ENCODE measurements around the gene TRIP10. TPM values are rescaled to one million over a fixed set of nuclear protein-coding genes. Genes with fewer than 3 reads are reported as not detected.
"Not testable (repeated sequence)": the region's sequence is repeated elsewhere in the genome, so short reads cannot be mapped to it uniquely, and the experiment has no call there.

Gene TRIP10
- total RNA-seq, 1 donor from 2014 or later: 2.9 TPM

DNA sequence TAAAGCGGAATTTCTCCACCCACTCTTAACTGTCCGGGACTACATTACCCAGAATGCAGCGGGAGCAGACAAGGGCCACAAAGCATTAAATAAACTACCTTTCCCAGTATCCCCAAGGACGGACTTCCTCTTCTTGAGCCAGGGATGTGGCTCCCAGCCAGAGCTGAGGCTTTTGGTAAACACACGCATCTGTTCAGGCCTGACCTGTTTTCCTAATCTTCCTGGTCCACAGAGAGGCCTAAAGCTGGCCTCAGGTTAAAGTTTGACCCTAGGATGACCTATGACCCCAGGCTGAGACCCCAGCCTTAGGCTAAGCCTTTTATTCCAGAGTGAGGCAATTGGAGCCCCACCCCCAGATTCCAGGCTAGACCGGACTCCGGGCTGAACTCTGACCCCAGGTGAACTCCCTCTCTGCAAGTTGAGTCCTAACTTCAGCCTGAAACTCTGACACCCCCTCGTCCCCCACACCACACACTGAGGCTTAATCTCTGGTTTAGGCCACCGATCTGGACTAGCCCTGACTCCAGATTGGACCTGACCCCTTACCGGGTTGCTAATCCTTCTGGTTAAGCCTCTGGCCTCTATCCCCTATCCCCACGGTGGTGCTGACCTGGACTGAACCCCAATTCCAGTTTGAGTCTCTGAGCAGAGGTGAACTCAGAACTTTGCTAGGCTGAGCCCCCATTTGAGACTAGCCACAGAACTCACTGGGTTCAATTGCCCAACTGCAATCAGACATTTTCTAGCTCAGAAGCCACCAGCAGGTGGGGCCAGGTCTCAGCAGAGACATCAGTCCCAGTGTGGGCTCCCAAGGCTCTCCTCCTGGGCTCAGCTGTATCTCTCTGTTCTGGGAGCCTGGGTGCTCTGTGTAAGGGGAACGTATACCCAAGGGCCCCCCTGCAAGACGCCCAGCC is 1.4 kb upstream of the TRIP10 start:
- FAIRE-seq: no peak

DNA sequence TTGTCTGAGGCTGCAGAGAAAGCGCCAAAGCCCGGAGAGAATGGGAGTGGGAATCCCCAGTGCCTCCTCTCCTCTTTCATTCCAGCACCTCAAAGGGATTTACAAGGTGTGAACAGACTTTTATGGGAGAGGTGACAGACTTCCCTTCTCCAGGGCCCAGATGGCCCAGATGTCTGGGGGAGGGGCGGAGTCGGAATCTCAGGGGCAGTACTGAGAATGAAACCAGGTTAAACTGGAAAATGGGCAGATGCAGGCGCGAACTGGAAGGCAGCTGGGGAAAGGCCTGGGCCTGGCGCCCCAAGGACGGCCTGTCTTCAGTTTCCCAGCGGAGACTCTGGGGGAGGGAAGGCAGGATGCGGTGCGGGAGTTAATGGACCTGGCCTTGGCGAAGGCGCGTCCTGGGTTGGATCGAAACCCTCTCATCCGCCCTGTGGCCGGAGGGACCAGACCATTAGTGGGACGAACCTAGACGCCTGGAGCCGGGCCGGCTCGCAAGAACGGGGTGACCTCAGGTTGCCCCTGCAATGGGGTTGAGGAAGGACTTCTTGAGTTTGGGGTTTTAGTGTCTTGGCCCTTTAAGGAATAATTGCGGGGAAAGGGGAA is 592 bp upstream of the TRIP10 start:
- no peak for DNase-seq (ENCODE audit: low spot score in 2 of 2)
- FAIRE-seq: no peak

More for the DNA sequence above, 1.4 kb upstream of the TRIP10 start:
- peak; percentile 65 to 79 for DNase-seq (ENCODE audit: low spot score in 2 of 2)

DNA sequence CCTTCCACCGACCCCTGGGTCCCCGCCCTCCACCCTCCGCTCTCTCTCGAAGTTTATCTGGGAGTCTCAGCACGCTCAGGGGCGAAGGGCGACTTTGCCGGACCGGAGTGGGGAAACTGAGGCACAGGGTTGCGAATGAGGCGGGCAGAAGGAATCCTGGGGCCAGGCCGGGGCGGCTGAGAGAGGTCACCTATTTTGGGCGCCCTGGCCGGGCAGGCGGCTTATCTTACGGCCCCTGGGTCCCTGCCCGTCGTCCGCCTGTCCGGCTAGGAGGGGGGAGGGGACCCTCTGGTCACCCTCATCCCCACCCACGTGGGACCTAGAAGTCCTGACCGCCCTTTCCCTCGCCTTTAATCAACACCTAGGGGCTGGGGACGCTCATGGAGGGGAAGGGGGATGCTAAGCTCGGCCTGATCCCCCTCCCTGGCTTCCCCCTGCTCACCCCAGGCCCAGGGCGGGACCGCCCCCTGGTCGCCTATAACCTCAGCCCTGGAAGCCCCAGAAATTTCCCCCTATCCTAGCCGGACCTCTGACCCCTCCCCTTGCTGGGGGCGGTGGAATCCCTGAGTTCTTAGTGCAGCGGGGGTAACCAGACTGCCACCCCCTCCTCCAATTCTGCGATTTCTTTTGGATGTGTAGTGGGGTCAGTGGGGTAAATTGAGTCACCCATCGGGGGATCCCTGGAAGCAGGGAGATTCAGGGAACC is 556 bp downstream of the TRIP10 start:
- FAIRE-seq: no peak
- DNase-seq (ENCODE audit: low spot score in 2 of 2): no peak

DNA sequence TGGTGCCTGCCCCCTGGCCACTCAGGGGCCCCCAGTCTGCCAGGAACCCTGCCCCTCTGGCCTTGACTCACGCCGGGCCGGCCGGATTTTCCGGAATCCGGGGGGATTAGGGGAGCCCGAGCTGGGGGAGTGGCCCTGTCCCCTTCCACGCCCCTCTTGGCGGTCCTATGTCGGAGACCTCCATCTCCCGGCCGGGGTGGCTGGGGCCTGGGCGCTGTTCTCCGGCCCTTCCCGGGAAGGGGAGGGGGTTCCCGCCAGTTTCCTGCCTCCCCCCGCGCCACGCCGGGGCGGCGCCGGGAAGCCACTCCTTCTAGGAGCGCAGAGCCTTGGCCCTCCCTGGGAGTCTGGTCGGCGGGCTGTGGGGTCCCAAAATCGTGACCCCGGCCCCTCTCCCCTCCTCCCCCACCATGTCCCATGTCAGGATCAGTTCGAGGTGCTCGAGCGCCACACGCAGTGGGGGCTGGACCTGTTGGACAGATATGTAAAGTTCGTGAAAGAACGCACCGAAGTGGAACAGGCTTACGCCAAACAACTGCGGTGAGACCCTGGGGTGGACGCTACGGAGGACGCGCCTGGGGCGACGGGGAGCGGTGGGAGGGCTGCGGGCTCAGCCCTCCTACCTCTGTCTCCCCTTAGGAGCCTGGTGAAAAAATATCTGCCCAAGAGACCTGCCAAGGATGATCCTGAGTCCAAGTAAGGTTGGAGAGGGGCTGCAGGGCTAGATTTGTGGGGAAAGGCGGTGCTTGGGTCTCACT is 1.3 kb downstream of the TRIP10 start:
- peak in 1 of 2 donors; percentile 49 for DNase-seq (ENCODE audit: low spot score in 2 of 2)
- no peak for FAIRE-seq

DNA sequence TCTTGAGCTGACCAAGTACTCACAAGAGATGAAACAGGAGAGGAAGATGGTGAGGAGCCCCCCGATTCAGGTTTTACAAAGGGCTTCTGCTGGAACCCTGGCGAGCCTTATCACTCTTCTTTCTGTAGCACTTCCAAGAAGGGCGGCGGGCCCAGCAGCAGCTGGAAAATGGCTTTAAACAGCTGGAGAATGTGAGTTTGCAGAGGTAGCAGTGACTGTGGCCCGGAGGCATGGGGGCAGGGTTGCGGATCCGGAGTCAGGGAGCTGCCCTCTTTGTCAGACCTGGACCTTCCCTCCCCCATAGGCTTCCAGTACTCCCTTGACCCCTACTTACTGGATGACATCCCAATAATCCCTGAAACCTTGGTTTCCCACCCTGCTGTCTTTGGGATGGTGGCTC is 3.6 kb downstream of the TRIP10 start:
- DNase-seq (ENCODE audit: low spot score in 2 of 2) (no peak), FAIRE-seq (no peak)

DNA sequence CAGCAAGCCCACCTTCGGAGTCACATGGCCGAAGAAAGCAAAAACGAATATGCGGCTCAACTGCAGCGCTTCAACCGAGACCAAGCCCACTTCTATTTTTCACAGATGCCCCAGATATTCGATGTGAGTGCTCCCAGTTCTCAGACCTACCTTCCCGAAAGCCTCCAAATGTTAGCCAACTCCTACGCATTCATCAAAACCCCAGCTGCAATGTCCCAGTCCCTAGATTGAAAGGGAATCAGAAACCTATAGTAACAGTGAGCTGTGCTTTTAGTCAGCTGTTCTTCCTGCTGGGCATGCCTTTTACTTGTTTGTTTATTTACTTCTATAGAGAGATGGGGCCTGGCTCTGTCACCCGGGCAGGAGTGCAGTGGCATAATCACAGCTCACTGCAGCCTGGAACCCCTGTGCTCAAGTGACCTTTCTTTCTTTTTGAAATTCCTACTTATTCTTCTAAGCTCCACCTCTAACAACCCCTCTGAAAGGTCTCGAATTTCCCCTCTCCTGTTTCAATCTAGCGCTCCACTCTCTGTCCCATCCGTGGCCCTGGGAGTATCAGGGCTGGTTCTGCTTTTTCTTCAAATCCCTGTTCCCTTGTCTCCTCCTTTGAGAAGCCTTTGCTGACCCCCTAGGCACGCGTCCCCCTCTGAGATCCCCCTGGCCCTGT is 4.4 kb downstream of the TRIP10 start:
- no peak for DNase-seq (ENCODE audit: low spot score in 2 of 2)
- FAIRE-seq: no peak

DNA sequence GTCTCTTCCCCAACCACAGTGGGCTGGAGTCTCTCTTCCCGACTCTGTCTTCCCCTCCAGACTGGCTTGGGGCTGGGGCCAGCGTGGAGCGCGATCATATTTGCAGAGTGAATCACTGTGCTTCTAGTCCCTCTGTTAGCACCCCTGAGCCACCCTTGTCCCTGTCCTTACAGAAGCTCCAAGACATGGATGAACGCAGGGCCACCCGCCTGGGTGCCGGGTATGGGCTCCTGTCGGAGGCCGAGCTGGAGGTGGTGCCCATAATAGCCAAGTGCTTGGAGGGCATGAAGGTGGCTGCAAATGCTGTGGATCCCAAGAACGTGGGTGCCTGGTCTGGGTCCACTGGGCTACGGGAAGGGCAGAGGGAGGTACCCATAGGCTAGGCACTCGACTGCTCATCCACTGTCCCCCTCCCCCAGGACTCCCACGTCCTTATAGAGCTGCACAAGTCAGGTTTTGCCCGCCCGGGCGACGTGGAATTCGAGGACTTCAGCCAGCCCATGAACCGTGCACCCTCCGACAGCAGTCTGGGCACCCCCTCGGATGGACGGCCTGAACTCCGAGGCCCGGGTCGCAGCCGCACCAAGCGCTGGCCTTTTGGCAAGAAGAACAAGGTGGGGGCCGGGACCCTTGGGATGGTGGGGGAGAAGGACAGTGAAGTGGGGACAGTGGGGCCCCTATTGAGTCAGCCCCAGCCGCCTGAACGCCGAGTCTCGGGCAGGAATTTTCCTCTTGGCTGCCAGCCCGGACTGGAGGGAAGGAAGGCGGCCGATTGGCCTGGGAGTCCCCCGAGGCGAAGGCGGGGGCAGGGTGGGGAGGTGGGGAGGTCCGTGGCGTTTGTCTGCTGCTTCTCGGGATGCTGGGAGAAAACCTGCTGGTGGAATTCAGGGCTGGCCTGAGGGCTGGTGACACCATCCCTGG is 5.2 kb downstream of the TRIP10 start:
- FAIRE-seq (no peak), DNase-seq (ENCODE audit: low spot score in 2 of 2) (peak; percentile 71 to 80)

DNA sequence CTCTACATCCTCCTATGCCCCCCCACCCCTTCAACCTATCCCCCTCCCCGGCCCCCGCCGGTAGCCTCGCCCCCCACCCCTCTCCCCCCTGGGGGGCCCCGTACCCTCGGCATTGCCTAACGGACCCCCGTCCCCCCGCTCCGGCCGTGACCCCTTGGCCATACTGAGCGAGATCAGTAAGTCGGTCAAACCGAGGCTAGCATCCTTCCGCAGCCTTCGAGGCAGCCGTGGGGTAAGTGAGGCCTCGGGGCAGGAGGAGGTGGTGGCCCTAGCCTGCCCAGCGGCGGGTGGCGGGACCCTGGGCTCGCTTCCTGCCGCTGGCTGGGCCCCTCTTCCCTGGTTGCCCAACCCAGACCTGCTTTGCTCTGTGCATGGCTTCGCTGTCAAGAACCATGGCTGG is 6.5 kb downstream of the TRIP10 start:
- DNase-seq (ENCODE audit: low spot score in 2 of 2) (no peak), FAIRE-seq (no peak)

DNA sequence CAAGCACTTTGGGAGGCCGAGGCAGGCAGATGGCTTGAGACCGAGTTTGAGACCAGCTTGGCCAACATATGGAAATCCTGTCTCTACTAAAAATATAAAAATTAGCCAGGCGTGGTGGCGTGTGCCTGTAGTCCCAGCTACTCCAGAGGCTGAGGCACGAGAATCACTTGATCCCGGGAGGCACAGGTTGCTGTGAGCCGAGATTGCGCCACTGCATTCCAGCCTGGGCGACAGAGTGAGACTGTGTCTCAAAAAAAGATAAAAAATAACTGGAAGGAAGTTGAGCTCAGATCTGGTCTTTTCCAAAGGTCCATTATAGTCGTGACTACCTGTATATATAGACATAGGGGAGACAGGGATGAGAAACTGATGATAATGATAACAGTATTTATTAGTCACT is 9.1 kb downstream of the TRIP10 start:
- DNase-seq (ENCODE audit: low spot score in 2 of 2): not testable (repeated sequence)

DNA sequence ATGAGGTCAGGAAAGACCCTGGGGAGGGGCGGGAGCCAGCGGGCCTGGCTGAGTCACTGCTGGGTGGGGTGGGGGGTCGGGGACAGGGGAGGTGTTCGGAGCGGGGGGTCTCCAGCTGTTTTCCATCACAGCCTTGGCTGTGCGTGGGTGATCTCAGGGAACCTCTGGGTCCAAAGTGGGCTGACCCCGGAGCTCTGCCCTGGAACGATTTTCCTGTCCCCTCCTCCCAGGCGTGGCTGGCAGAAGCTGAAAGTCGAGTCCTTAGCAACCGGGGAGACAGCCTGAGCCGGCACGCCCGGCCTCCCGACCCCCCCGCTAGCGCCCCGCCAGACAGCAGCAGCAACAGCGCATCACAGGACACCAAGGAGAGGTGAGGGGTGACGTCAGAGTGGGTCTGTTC is 10.6 kb downstream of the TRIP10 start:
- FAIRE-seq (no peak), DNase-seq (ENCODE audit: low spot score in 2 of 2) (no peak)

More for the DNA sequence above, 9.1 kb downstream of the TRIP10 start:
- FAIRE-seq: not testable (repeated sequence)

DNA sequence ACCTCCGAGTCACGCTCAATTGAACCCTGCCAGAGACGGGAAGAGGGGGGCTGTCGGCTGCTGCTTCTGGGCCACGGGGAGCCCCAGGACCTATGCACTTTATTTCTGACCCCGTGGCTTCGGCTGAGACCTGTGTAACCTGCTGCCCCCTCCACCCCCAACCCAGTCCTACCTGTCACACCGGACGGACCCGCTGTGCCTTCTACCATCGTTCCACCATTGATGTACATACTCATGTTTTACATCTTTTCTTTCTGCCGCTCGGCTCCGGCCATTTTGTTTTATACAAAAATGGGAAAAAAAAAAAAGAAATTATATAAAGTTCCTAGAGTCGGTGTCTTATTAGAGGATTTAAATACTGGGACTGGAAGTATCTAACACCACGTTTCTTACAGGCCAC is 11.7 kb downstream of the TRIP10 start:
- no peak for FAIRE-seq

DNA sequence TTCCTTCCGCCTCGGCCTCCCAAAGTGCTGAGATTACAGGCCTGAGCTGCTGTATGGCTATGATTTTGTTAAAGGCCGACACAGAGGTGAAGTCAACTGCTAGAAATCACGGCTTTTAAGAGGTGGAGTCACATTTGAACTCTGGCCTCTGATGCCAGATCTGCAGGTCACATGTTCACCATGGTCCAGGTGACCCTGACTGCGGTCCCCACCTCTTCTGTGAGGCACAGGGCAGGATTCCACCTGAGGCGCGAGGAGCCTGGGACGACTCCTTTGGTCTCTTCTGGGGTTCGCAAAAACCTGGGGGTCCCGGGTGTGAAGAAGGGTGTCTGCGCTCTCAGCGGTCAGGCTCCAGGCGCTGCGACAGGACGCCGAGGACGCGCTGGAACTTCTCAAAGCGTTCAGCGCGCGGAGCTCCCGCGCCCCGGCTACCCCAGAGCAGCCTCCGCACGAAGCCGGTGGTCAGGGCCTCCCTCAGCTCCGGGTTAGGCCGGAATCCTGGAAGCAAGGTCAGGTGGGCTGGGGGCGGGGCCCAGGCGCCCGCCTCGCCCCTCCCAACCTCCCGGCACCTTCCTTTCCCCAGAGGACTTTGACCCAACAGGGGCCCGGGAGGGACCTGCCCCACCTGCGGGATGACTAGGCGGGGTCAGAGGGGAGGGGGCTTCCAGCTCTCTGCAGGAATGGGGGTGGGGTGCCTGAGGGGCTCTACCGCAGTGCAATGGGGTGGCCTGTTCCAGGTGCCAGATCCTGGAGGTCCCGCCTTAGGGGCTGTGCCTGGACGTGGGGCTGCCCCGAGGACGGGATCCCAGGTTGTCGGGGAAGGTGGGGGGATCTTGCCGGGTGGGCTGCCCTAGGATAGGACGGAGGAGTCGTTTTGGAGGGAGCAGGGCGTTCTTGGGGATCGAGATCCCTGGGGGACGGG is 13.0 kb downstream of the TRIP10 start:
- no peak for FAIRE-seq
- DNase-seq (ENCODE audit: low spot score in 2 of 2): no peak

More for the DNA sequence above, 11.7 kb downstream of the TRIP10 start:
- no peak for DNase-seq (ENCODE audit: low spot score in 2 of 2)

DNA sequence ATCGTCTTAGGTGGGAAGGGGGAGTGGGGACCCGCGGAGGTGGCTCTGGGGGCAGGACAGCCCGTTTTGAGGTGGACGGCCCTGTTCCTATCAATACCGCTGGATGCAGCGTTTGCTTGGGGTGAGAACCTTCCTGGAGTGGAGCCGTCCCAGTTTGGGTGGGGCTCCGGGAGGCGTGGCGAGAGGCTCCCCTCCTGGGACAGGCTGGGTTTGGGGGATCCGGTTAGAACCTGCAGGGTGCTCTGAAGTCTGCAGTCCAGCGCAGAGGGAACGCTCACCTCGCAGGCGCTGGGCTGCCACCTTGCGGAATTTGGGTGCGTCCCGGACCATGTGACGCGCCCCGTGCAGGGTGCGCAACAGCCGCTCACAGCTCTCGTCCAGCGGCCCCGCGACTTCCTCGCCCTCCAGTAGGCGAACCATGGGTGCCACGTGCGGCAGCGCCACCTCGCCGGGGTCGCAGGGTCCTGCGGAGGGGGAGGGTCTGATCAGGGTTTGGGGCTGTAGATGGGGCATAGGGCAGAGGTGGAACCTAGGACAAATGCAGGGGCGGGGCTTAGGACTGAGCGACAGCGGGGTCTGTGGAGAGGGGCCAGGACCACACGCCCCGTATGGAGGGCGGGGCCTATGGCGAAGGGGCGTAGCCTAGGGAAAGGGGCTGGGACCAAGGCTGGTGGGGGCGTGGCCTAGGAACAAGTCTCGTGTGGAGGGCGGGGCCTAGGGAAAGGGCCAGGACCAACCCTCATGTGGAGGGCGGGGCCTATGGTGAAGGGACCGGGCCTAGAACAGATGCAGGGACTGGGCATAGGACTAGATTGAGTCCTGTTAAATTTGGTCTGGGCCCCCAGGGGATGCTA is 13.9 kb downstream of the TRIP10 start:
- DNase-seq (ENCODE audit: low spot score in 2 of 2): peak in 1 of 2 donors; percentile 80
- FAIRE-seq: no peak

DNA sequence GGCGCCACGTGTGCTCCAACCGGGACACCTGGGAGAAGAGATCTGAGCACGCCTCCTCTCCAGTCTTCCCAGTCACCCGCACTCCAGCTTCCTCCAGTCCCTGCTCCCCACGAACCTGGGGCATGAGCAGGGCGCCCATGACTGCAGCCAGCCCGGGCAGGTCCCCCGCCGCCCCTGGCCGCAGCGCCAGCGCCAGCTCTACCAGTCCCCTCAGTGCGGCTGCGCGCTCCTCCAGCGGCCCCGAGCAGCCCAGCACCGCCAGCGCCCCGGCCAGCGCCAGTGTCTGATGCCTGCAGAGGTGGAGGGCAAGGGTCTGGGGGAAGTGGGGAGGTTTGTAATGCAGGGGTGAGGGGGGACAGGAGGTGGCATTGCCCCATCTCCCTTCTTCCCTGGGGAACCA is 14.7 kb downstream of the TRIP10 start:
- FAIRE-seq (no peak), DNase-seq (ENCODE audit: low spot score in 2 of 2) (no peak)

DNA sequence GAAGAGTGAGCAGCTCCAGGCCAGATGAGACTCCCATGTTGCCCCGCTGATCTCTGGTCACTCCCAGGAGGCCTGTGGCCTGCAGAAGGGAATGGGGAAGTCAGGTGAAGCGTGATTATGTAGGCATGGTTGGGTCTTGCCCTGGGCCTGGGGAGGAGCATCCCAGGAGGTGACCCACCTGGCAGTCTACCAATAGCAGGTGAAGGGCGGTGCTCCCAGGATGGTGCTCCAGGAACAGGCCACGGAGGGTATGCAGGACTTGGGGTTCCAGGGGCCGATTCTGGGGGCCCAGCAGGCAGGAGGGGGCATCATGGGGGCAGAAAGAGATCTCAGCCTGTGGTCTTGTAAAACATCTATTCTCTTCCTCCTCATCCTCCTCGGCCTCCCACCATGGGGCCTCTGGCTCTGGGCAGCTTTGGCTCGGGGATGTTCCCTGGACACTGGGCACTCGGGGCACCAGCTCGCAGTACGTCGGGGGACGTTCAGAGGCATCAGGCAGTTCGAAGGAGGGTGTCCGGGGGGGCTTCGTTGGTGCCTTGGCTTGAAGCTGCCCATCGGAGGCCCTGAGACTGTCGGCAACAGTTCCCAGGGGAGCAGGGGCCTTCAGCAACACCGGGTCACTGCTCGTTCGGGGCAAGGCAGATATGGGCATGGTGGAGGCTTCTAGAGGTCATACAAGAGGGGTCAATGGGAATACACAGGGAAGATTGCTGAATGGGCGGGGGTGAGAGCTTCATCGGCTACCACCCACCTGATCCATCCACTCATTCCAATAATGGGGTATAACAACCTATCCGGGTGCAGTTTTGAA is 15.4 kb downstream of the TRIP10 start:
- DNase-seq (ENCODE audit: low spot score in 2 of 2): no peak
- FAIRE-seq: no peak

DNA sequence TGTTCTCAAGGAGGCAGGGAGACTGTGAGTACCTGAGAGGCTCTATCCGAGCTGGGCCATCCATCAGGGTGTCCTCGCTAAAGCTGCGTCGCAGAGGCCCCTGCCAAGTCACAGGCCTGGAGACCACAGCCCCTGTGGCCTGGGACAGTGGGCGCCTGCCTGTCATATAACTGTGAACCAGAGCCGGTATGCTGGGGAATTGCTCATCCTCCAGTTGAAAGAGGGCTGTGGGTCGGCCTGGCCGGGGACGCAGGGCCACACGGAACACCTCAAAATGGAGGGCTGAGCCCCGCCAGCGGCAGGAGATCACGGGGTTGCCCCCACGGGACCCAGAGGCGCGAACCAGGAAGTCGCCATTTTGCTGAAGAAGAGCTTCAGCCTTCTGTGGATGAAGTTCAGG is 21.1 kb downstream of the TRIP10 start:
- FAIRE-seq: no peak
- no peak for DNase-seq (ENCODE audit: low spot score in 2 of 2)

Data from frontal cortex (tissue), 4 donors.